A549 treated with RU486 at 1 μM for 4 hours (cell line): ENCODE data around the gene APOB. TPM values are rescaled to one million over a fixed set of nuclear protein-coding genes. Genes with fewer than 3 reads are reported as not detected.

Experiments
- total RNA-seq: library from RNA; stranded (reverse); fragments of 200-300 nt; extraction: Qiagen RNA extraction; gene quantifications from 5 replicates; pipeline ENCODE4 v1.2.3, GENCODE V29; 2022; ENCODE audit warnings: low read depth

The APOB gene, protein sequence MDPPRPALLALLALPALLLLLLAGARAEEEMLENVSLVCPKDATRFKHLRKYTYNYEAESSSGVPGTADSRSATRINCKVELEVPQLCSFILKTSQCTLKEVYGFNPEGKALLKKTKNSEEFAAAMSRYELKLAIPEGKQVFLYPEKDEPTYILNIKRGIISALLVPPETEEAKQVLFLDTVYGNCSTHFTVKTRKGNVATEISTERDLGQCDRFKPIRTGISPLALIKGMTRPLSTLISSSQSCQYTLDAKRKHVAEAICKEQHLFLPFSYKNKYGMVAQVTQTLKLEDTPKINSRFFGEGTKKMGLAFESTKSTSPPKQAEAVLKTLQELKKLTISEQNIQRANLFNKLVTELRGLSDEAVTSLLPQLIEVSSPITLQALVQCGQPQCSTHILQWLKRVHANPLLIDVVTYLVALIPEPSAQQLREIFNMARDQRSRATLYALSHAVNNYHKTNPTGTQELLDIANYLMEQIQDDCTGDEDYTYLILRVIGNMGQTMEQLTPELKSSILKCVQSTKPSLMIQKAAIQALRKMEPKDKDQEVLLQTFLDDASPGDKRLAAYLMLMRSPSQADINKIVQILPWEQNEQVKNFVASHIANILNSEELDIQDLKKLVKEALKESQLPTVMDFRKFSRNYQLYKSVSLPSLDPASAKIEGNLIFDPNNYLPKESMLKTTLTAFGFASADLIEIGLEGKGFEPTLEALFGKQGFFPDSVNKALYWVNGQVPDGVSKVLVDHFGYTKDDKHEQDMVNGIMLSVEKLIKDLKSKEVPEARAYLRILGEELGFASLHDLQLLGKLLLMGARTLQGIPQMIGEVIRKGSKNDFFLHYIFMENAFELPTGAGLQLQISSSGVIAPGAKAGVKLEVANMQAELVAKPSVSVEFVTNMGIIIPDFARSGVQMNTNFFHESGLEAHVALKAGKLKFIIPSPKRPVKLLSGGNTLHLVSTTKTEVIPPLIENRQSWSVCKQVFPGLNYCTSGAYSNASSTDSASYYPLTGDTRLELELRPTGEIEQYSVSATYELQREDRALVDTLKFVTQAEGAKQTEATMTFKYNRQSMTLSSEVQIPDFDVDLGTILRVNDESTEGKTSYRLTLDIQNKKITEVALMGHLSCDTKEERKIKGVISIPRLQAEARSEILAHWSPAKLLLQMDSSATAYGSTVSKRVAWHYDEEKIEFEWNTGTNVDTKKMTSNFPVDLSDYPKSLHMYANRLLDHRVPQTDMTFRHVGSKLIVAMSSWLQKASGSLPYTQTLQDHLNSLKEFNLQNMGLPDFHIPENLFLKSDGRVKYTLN (N-terminal part only)
- 0.39 TPM in 1 of 5 replicates, not detected in the others for total RNA-seq

DNA sequence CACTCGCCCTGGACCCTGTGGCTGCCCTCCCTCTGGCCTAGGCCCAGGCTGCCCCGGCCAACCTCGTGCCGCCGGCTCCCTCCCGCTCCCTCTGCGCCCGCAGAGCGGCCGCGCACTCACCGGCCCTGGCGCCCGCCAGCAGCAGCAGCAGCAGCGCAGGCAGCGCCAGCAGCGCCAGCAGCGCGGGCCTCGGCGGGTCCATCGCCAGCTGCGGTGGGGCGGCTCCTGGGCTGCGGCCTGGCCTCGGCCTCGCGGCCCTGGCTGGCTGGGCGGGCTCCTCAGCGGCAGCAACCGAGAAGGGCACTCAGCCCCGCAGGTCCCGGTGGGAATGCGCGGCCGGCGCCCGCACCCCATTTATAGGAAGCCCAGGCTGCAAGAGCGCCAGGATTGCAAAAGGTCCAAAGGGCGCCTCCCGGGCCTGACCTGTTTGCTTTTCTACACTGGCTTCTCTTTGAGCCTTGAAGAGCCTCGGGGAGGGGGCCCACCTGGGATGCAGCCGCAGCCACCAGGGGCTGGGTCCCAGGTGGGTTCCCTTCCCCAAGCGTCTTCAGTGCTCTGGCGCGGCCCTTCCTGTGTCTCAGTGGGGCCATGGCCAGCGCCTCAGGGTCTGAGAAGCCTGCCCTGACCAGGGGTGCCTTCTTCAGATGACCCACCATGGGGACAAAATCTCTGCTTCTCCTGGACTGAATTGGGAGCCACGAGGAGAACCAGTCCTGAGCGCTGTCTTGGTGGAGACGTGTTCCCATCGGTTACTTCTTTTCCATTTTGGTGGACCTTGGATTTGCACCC, at the start of gene APOB:
TSS of gene APOB (minus strand) at position 330 of the 789 bp plus-strand sequence. CDS start at position 202, 128 bp downstream.

Other genes starting within 250 kb of the APOB start
- 15.3 to 19.5 TPM (median 17.5 TPM) in 5 replicates for gene LDAH, start 221.0 kb downstream of the APOB start, total RNA-seq
- gene TDRD15, start 79.9 kb upstream of the APOB start, total RNA-seq: not detected in 5 replicates